NCI-H748 (cell line): ENCODE results near the gene KLHL14.
A peak's percentile ranks its signal among the peaks of the same experiment; 100 is the strongest.
"Not testable (repeated sequence)": the region's sequence is repeated elsewhere in the genome, so short reads cannot be mapped to it uniquely, and the experiment has no call there.

Experiments used
- DNase-seq: peaks from one replicate; lab custom pipeline; 2025; ENCODE audit not compliant: unreplicated experiment; lab: John Stamatoyannopoulos, UW

Gene KLHL14

GRCh38 chr18:32717126-32717525 lies 55.7 kb downstream of the KLHL14 start:
- no peak for DNase-seq

DNA sequence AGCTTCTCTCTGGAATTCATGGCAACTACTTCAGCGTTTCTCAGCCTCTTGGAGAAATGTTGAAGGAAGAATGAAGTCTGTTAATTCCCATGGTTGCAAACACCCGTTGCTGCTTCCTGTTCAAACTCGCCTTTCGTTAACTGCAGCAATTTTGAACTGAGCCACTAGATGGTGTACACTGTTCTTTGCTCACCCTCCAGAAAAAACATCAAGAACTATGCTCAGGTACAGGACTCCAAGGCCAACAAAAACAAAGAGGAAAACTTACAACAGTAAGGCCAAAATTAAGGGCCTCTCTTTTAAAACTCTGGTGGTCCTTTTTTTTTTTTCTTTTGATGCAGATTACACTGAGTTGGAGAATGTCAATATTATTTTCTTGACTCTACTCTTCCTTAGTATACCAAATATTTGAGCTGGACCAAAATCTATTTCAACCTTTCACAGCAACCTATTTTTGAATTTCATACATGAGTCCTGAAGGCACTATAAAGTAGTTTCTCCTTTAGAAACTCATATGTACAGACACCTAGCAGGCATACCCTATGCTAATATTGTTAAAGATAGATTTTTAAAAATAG lies 58.2 kb downstream of the KLHL14 start:
- DNase-seq: peak; percentile 81

- DNase-seq: no peak
Observed at GRCh38 chr18:32712860-32713259, 60.0 kb downstream of the KLHL14 start.

DNA sequence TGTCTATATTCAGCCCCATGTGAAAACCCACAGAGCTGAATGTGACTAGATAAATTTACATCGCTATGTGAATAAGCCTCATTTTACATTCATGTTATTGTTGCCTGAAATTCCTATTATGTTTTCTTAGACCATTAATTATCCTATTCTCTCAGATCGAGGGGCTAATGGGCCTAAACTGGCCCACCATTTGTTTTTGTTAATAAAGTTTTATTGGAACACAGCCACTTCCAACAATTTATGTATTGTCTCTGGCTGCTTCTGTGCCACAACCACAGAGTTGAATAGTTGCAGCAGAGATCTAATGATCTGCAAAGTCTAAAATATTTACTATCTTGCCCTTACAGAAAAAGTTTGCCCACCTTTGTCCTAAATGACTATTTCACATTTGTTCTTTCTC lies 61.0 kb downstream of the KLHL14 start:
- no peak for DNase-seq

- DNase-seq: no peak
Observed at GRCh38 chr18:32707586-32707985, 65.2 kb downstream of the KLHL14 start.

DNA sequence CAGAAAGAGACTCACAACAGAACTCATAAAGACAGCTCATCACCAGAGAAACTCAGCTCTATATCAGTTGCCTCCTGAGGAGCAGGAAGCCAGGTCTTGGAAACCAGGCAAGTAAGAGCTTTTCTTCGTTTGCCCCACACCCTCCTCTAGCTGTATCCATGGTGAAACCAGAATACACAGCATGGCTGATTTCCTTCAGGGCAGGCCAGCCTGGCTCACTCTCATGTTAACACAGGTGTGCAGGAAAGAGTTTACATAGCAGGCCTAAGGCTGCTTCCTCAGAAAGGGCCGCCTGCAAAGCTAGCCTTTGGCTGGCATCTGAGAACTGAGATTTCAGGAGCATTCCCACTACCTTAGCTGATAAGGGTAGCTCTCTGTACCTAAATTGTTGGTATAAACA lies 65.7 kb downstream of the KLHL14 start:
- DNase-seq: peak; percentile 26

- no peak for DNase-seq
Observed at GRCh38 chr18:32701313-32701712, 71.5 kb downstream of the KLHL14 start.

GRCh38 chr18:32698153-32698552 lies 74.7 kb downstream of the KLHL14 start:
- no peak for DNase-seq

GRCh38 chr18:32696376-32696775 lies 76.4 kb downstream of the KLHL14 start:
- no peak for DNase-seq

- DNase-seq: no peak
Observed at GRCh38 chr18:32695534-32695933, 77.3 kb downstream of the KLHL14 start.

DNA sequence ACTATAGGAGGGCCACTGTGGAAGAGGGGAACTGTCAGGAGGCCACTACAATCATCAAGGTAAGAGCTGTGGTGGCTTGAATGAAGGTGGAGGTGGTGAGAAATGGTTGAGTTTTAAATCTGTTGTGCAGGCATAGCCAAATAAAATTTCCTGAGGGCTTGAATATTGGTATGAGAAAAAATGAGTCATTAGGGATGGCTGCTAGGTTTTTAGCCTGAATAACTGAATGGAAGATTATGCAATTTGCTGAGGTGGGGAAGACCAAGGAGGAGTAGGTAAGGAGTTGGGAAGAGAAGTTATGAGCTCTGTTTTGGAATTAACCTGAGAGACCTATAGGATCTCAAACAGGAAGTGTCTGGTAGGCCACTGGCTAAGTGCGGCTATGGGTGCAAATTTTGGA lies 84.0 kb downstream of the KLHL14 start:
- DNase-seq: no peak

GRCh38 chr18:32684940-32685339 lies 87.9 kb downstream of the KLHL14 start:
- DNase-seq: no peak

- DNase-seq: no peak
Observed at GRCh38 chr18:32684096-32684495, 88.7 kb downstream of the KLHL14 start.

- peak; percentile 6 for DNase-seq
Observed at GRCh38 chr18:32683044-32683443, 89.8 kb downstream of the KLHL14 start.

- no peak for DNase-seq
Observed at GRCh38 chr18:32677578-32677977, 95.2 kb downstream of the KLHL14 start.

DNA sequence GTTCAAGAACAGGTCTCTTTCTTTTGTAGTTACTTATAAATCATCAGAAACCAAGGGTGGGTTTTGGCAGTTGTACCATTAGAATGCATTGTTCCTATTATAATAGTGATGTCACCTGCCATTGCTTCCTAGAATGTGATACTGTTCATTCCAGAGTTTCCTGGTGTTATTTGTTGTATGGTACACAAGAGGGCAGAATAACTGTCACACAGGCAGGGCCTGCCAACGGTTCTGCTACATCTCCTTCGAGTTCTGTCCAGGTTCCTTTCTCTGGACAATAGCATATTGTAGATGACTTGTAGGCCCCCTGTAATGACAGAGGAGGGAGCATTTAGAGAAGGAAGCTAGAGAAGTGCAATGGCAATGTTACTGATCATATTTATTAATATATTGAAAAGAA lies 98.3 kb downstream of the KLHL14 start:
- peak; percentile 47 for DNase-seq

DNA sequence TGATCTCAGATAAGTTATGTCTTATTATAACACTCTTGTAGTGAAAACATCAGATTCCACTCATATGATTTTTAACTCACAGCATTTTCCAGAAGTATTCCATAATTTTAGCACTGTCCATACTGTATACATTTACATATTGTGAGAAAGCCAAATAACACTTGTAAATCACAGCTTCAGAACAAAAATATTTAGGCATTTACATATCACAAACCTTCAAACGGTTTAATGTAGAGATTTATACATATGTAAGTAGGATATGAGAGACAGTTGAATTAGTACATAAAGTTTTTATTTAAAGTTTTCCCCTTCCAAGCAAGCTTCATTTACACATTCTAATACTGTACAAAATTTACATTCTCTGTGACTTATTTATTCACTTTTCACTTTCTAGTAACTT lies 100.4 kb downstream of the KLHL14 start:
- no peak for DNase-seq

DNA sequence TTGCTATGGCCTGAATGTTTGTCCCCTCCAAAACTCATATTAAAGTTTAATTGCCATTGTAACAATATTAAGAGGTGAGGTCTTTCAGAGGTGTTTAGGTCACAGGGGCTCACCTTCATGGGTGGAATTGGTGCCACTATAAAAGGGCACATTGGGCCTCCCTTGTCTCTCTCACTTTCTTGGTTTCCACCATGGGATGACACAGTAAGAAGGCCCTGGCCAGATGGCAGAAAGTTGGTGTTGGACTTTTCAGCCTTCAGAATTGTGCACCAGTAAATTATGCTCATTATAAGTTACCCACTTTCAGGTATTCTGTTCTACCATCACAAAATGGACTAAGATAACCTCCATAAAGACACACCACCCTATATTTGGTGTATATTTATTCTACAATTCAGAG lies 102.1 kb downstream of the KLHL14 start:
- DNase-seq: no peak

DNA sequence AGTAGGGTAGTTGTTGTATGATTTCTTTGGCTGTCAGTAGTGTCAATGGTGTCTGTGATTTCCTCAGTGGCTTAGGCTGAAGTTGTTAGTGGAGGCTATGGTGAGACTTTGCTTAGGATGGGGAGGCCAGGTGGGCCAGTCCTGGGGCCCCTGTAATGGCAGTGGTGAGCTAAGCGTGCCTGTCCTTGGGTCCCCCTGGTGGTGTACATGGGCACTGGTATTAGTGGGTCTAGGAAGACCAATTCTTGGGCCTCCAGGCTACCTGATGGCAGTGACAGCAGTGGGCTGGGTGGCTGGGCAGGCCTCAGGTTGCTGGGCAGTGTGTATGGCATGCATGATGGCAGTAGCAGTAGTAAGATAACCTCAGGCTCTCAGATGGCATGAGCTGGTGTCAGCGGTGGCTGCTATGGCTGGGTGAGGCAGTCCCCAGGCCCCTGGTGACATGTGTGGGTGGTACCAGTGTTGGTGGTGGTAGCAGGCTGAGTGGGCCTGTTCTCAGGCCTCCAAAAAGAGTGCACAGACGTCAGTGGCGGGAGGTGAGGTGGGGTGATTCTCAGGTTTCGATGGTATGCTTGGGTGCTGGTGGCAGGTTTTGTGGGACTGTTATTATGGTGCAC lies 103.2 kb downstream of the KLHL14 start:
- DNase-seq: peak; percentile 15

DNA sequence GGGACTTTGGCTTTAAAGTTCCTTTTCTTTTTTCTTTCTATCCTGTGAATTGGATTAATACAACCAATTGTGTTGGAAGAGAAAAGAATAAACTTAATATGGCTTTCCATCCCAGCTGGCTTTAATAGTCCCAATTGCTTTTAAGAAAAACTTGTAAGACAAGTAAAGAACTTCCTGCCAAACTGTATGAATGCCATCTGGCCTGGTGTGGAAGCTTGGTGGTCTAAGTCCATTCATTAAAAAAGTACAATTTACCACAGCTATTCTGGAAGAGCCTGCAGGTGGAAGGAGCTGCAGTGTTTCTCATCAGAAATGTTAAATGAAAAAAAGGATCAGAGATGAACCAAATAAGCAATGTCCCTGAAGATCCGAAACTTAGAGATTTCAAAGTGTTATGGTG lies 103.9 kb downstream of the KLHL14 start:
- no peak for DNase-seq

DNA sequence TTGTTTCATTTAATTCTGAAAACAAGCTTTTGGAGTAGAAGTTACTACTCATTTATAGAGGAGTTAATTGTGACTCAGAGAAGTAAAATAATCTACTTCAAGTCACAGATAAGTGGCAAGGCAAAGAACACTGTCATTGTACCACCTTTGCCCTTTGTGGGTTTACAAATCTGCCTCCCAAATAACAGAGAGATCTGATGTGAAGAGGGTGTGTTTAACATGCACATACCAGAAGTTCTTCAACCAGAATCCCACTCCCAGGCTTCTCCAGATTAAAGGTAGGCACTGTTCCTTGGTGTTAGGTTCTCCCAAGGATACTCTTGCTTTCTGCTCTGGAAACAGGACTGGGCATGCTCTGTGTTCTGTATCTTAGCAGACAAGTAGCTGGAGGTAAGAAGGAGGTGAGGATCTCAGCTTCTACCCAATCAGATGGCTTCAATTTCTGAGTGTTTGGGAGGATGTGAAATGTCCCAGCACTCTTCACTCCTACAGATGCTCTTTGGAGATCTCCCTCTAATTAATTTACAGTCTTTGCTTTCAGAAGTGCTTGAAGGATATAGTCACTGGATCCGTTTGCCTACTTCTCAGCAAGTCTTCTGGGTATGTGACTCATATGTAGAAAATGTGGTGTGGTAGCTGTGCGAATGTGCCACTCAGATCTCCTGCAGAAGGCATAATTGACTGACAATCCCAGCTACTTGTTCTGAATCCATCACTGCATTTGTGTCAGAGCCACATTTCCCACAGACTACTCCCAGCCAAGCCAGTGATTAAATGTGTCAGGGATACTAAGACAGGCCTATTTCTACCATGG lies 111.1 kb downstream of the KLHL14 start:
- DNase-seq: no peak

GRCh38 chr18:32654507-32654906 lies 118.3 kb downstream of the KLHL14 start:
- DNase-seq: not testable (repeated sequence)
